ENCODE data around the gene SLC15A3.

The SLC15A3 gene

GRCh38 chr11:60981515-60981914, 29.5 kb upstream of the SLC15A3 start:
- Histone ChIP-seq H3K27me3 (ENCODE audit: low read length) (no peaks in the 10 kb centered on the region), H3K9me3 (ENCODE audit: insufficient read depth, low read length) (no peaks in the 10 kb centered on the region), H3K9ac (ENCODE audit: low read length) (no peak overlapping the region), H3K79me2 (ENCODE audit: insufficient read depth, low read length) (no peaks in the 10 kb centered on the region), H3F3A (ENCODE audit: insufficient read depth) (no peaks in the 10 kb centered on the region), H3K4me2 (ENCODE audit: low read depth, low read length, poor library complexity, severe bottlenecking) (no peak overlapping the region), H3K27ac (ENCODE audit: low read depth, low read length) (no peak overlapping the region), H4K20me1 (ENCODE audit: low read depth, low read length) (no peaks in the 10 kb centered on the region), H3K36me3 (ENCODE audit: low read length) (no peaks in the 10 kb centered on the region), H3K4me3 (ENCODE audit: insufficient read depth, low read length, poor library complexity, severe bottlenecking) (no peak overlapping the region), H2AFZ (ENCODE audit: low read depth, low read length, severe bottlenecking) (no peak overlapping the region), H3K9me2 (replicated peaks; ENCODE audit: insufficient read depth, low read length) (no peaks in the 10 kb centered on the region)
- no peak for TF ChIP-seq EZH2phosphoT487 (conservative IDR thresholded peaks at IDR 0.05; ENCODE audit: low read length)
- TF ChIP-seq CTCF (IDR thresholded peaks at IDR 0.05; ENCODE audit: insufficient read depth, low read length, poor library complexity, severe bottlenecking): no peak

- no peaks in the 10 kb centered on the region for H4K20me1 ChIP-seq (ENCODE audit: low read depth, low read length)
- no peak overlapping the region for H3K4me3 ChIP-seq (ENCODE audit: insufficient read depth, low read length, poor library complexity, severe bottlenecking)
- no peaks in the 10 kb centered on the region for H3K9me2 ChIP-seq (replicated peaks; ENCODE audit: insufficient read depth, low read length)
- no peak overlapping the region for H3K4me2 ChIP-seq (ENCODE audit: low read depth, low read length, poor library complexity, severe bottlenecking)
- no peaks in the 10 kb centered on the region for H3K27me3 ChIP-seq (ENCODE audit: low read length)
- no peak overlapping the region for H3K9ac ChIP-seq (ENCODE audit: low read length)
- H2AFZ ChIP-seq (ENCODE audit: low read depth, low read length, severe bottlenecking): no peak overlapping the region
- no peaks in the 10 kb centered on the region for H3K9me3 ChIP-seq (ENCODE audit: insufficient read depth, low read length)
- no peak overlapping the region for H3K27ac ChIP-seq (ENCODE audit: low read depth, low read length)
- no peaks in the 10 kb centered on the region for H3K79me2 ChIP-seq (ENCODE audit: insufficient read depth, low read length)
- H3F3A ChIP-seq (ENCODE audit: insufficient read depth): no peaks in the 10 kb centered on the region
- no peaks in the 10 kb centered on the region for H3K36me3 ChIP-seq (ENCODE audit: low read length)
- no peak for TF ChIP-seq EZH2phosphoT487 (conservative IDR thresholded peaks at IDR 0.05; ENCODE audit: low read length)
- TF ChIP-seq CTCF (IDR thresholded peaks at IDR 0.05; ENCODE audit: insufficient read depth, low read length, poor library complexity, severe bottlenecking): no peak
Observed at GRCh38 chr11:60978546-60979380, 26.8 kb upstream of the SLC15A3 start.

GRCh38 chr11:60977836-60978235, 25.9 kb upstream of the SLC15A3 start:
- H4K20me1 ChIP-seq (ENCODE audit: low read depth, low read length): no peaks in the 10 kb centered on the region
- H3K27ac ChIP-seq (ENCODE audit: low read depth, low read length): no peak overlapping the region
- no peak overlapping the region for H3K4me3 ChIP-seq (ENCODE audit: insufficient read depth, low read length, poor library complexity, severe bottlenecking)
- H2AFZ ChIP-seq (ENCODE audit: low read depth, low read length, severe bottlenecking): no peak overlapping the region
- no peaks in the 10 kb centered on the region for H3K9me3 ChIP-seq (ENCODE audit: insufficient read depth, low read length)
- H3K9ac ChIP-seq (ENCODE audit: low read length): no peak overlapping the region
- TF ChIP-seq EZH2phosphoT487 (conservative IDR thresholded peaks at IDR 0.05; ENCODE audit: low read length): no peak
- TF ChIP-seq CTCF (IDR thresholded peaks at IDR 0.05; ENCODE audit: insufficient read depth, low read length, poor library complexity, severe bottlenecking): no peak
- no peak overlapping the region for H3K4me2 ChIP-seq (ENCODE audit: low read depth, low read length, poor library complexity, severe bottlenecking)
- H3K79me2 ChIP-seq (ENCODE audit: insufficient read depth, low read length): no peaks in the 10 kb centered on the region
- H3K9me2 ChIP-seq (replicated peaks; ENCODE audit: insufficient read depth, low read length): no peaks in the 10 kb centered on the region
- H3K36me3 ChIP-seq (ENCODE audit: low read length): no peaks in the 10 kb centered on the region
- no peaks in the 10 kb centered on the region for H3K27me3 ChIP-seq (ENCODE audit: low read length)
- H3F3A ChIP-seq (ENCODE audit: insufficient read depth): no peaks in the 10 kb centered on the region
